Measurements from ENCODE around the gene LAMC1.

Gene LAMC1

GRCh38 chr1:183023146-183023600 is at the start of gene LAMC1:
LAMC1 (plus strand) TSS chr1:183023420; CDS start chr1:183023717, 297 bp downstream.
- no peak for DNase-seq (ENCODE audit: low read depth in 2 of 2, low spot score in 1 of 2)

- DNase-seq (ENCODE audit: low read depth in 2 of 2, low spot score in 1 of 2), result no peak
Observed at GRCh38 chr1:182974506-182975191, 48.6 kb upstream of the LAMC1 start.

- no peak for DNase-seq (ENCODE audit: low read depth in 2 of 2, low spot score in 1 of 2)
Observed at GRCh38 chr1:182977480-182977879, 45.7 kb upstream of the LAMC1 start.

GRCh38 chr1:182978151-182978853 is 44.9 kb upstream of the LAMC1 start:
- DNase-seq (ENCODE audit: low read depth in 2 of 2, low spot score in 1 of 2), result no peak

- no peak for DNase-seq (ENCODE audit: low read depth in 2 of 2, low spot score in 1 of 2)
Observed at GRCh38 chr1:182984138-182984537, 39.1 kb upstream of the LAMC1 start.

- no peak for DNase-seq (ENCODE audit: low read depth in 2 of 2, low spot score in 1 of 2)
Observed at GRCh38 chr1:182984621-182985020, 38.6 kb upstream of the LAMC1 start.

GRCh38 chr1:182985876-182986275 is 37.3 kb upstream of the LAMC1 start:
- no peak for DNase-seq (ENCODE audit: low read depth in 2 of 2, low spot score in 1 of 2)

GRCh38 chr1:182990413-182991144 is 32.6 kb upstream of the LAMC1 start:
- DNase-seq (ENCODE audit: low read depth in 2 of 2, low spot score in 1 of 2), result no peak

GRCh38 chr1:182993746-182994145 is 29.5 kb upstream of the LAMC1 start:
- no peak for DNase-seq (ENCODE audit: low read depth in 2 of 2, low spot score in 1 of 2)

- no peak for DNase-seq (ENCODE audit: low read depth in 2 of 2, low spot score in 1 of 2)
Observed at GRCh38 chr1:182995894-182996293, 27.3 kb upstream of the LAMC1 start.

- DNase-seq (ENCODE audit: low read depth in 2 of 2, low spot score in 1 of 2), result no peak
Observed at GRCh38 chr1:182996816-182997215, 26.4 kb upstream of the LAMC1 start.

- no peak for DNase-seq (ENCODE audit: low read depth in 2 of 2, low spot score in 1 of 2)
Observed at GRCh38 chr1:182998482-182998881, 24.7 kb upstream of the LAMC1 start.

GRCh38 chr1:183000167-183000962 is 22.9 kb upstream of the LAMC1 start:
- no peak for DNase-seq (ENCODE audit: low read depth in 2 of 2, low spot score in 1 of 2)

- no peak for DNase-seq (ENCODE audit: low read depth in 2 of 2, low spot score in 1 of 2)
Observed at GRCh38 chr1:183002267-183002666, 21.0 kb upstream of the LAMC1 start.

GRCh38 chr1:183002797-183003196 is 20.4 kb upstream of the LAMC1 start:
- no peak for DNase-seq (ENCODE audit: low read depth in 2 of 2, low spot score in 1 of 2)

- DNase-seq (ENCODE audit: low read depth in 2 of 2, low spot score in 1 of 2), result no peak
Observed at GRCh38 chr1:183003203-183003602, 20.0 kb upstream of the LAMC1 start.

- no peak for DNase-seq (ENCODE audit: low read depth in 2 of 2, low spot score in 1 of 2)
Observed at GRCh38 chr1:183004141-183004540, 19.1 kb upstream of the LAMC1 start.

GRCh38 chr1:183011859-183012258 is 11.4 kb upstream of the LAMC1 start:
- DNase-seq (ENCODE audit: low read depth in 2 of 2, low spot score in 1 of 2), result no peak

- DNase-seq (ENCODE audit: low read depth in 2 of 2, low spot score in 1 of 2), result no peak
Observed at GRCh38 chr1:183012301-183012994, 10.8 kb upstream of the LAMC1 start.

- DNase-seq (ENCODE audit: low read depth in 2 of 2, low spot score in 1 of 2), result no peak
Observed at GRCh38 chr1:183019139-183019740, 4.0 kb upstream of the LAMC1 start.

Data from stimulated activated CD8-positive, alpha-beta memory T cell treated with anti-CD3 and anti-CD28 coated beads, Interleukin-4, amount 100 ng/mL, for 1 hour (primary cell).